H9 (cell line): ENCODE measurements around the gene UFSP1. TPM values are rescaled to one million over a fixed set of nuclear protein-coding genes. Genes with fewer than 3 reads are reported as not detected.
A peak's percentile ranks its signal among the peaks of the same experiment; 100 is the strongest.

Experiments used
- DNase-seq: peaks from one replicate; pipeline ENCODE4 v3.0.0-alpha.2; 2017
- H2AFZ ChIP-seq: one replicate; pipeline ENCODE4 v1.6.1; 2013; ENCODE audit warnings: mild to moderate bottlenecking, low read length, control low read depth, moderate library complexity
- H2AK5ac ChIP-seq: 2 replicates; pipeline ENCODE4 v1.6.1; 2013; ENCODE audit warnings: low read length, control low read depth, mixed read lengths; ENCODE audit not compliant: insufficient read length
- H2BK120ac ChIP-seq: one replicate; pipeline ENCODE4 v1.6.1; 2013; ENCODE audit warnings: low read depth, mild to moderate bottlenecking, low read length, control low read depth, inconsistent platforms; ENCODE audit not compliant: poor library complexity, severe bottlenecking
- H2BK12ac ChIP-seq: 2 replicates; pipeline ENCODE4 v1.6.1; 2013; ENCODE audit warnings: low read length, control low read depth, mixed read lengths, low read depth; ENCODE audit not compliant: insufficient read length
- H2BK15ac ChIP-seq: 2 replicates; pipeline ENCODE4 v1.6.1; 2013; ENCODE audit warnings: low read depth, low read length, control low read depth
- H2BK20ac ChIP-seq: one replicate; pipeline ENCODE4 v1.6.1; 2013; ENCODE audit warnings: low read depth, mild to moderate bottlenecking, low read length, control low read depth, inconsistent platforms; ENCODE audit not compliant: poor library complexity, severe bottlenecking
- H2BK5ac ChIP-seq: 2 replicates; pipeline ENCODE4 v1.6.1; 2013; ENCODE audit warnings: low read length, control low read depth, mixed read lengths; ENCODE audit not compliant: insufficient read length
- H3K14ac ChIP-seq: 2 replicates; pipeline ENCODE4 v1.6.1; 2013; ENCODE audit warnings: low read length, control low read depth; ENCODE audit not compliant: insufficient read depth
- H3K18ac ChIP-seq: 2 replicates; pipeline ENCODE4 v1.6.1; 2013; ENCODE audit warnings: low read depth, mild to moderate bottlenecking, mixed read lengths, low read length, control low read depth; ENCODE audit not compliant: insufficient read length
- H3K23ac ChIP-seq: 2 replicates; pipeline ENCODE4 v1.6.1; 2013; ENCODE audit warnings: low read length, control low read depth, mixed read lengths, low read depth; ENCODE audit not compliant: insufficient read length
- H3K23me2 ChIP-seq: 2 replicates; pipeline ENCODE4 v1.6.1; 2013; ENCODE audit warnings: low read depth, mild to moderate bottlenecking, mixed read lengths, low read length, control low read depth; ENCODE audit not compliant: insufficient read length, poor library complexity, severe bottlenecking
- H3K27ac ChIP-seq: 2 replicates; pipeline ENCODE4 v1.5.1; 2013; ENCODE audit warnings: low read length, control low read depth, mixed read lengths, low read depth; ENCODE audit not compliant: insufficient read length
- H3K27me3 ChIP-seq: 2 replicates; pipeline ENCODE4 v1.6.1; 2013; ENCODE audit warnings: low read length, control low read depth, inconsistent platforms; ENCODE audit not compliant: insufficient read depth
- H3K4ac ChIP-seq: 2 replicates; pipeline ENCODE4 v1.6.1; 2013; ENCODE audit warnings: low read depth, mild to moderate bottlenecking, control low read depth, inconsistent platforms, low read length, moderate library complexity
- H3K4me1 ChIP-seq: 2 replicates; pipeline ENCODE4 v1.6.1; 2013; ENCODE audit warnings: low read length, control low read depth, inconsistent platforms; ENCODE audit not compliant: insufficient read depth
- H3K4me2 ChIP-seq: 2 replicates; pipeline ENCODE4 v1.6.1; 2013; ENCODE audit warnings: low read length, control low read depth, mixed read lengths; ENCODE audit not compliant: insufficient read length, insufficient read depth
- H3K56ac ChIP-seq: 2 replicates; pipeline ENCODE4 v1.6.1; 2013; ENCODE audit warnings: low read depth, mild to moderate bottlenecking, mixed read lengths, low read length, control low read depth; ENCODE audit not compliant: insufficient read length
- H3K79me1 ChIP-seq: 2 replicates; pipeline ENCODE4 v1.6.1; 2013; ENCODE audit warnings: low read depth, mild to moderate bottlenecking, moderate library complexity, low read length, control low read depth, inconsistent platforms; ENCODE audit not compliant: insufficient read depth, poor library complexity, severe bottlenecking
- H3K79me2 ChIP-seq: 2 replicates; pipeline ENCODE4 v1.6.1; 2013; ENCODE audit warnings: low read length, control low read depth, inconsistent platforms; ENCODE audit not compliant: insufficient read depth
- H3K9ac ChIP-seq: 2 replicates; pipeline ENCODE4 v1.6.1; 2013; ENCODE audit warnings: low read length, control low read depth, mixed read lengths; ENCODE audit not compliant: insufficient read length; ENCODE audit errors: extremely low read depth
- H3K9me3 ChIP-seq: one replicate; pipeline ENCODE4 v1.6.1; 2013; ENCODE audit warnings: low read depth, low read length, inconsistent platforms; ENCODE audit not compliant: control insufficient read depth
- H3T11ph ChIP-seq: one replicate; pipeline ENCODE4 v1.6.1; 2013; ENCODE audit warnings: mild to moderate bottlenecking, low read length, control low read depth, inconsistent platforms
- H4K20me1 ChIP-seq: one replicate; pipeline ENCODE4 v1.6.1; 2013; ENCODE audit not compliant: control insufficient read depth, insufficient read length, insufficient read depth
- H4K5ac ChIP-seq: 2 replicates; pipeline ENCODE4 v1.6.1; 2013; ENCODE audit warnings: low read depth, mild to moderate bottlenecking, mixed read lengths, low read length, control low read depth; ENCODE audit not compliant: insufficient read length
- H4K8ac ChIP-seq: replicated peaks from 2 replicates; pipeline ENCODE4 v1.6.1; 2013; ENCODE audit warnings: low read length, control low read depth, mixed read lengths, low read depth; ENCODE audit not compliant: insufficient read length
- H4K91ac ChIP-seq: 2 replicates; pipeline ENCODE4 v1.6.1; 2013; ENCODE audit warnings: low read depth, mild to moderate bottlenecking, moderate library complexity, mixed read lengths, low read length, control low read depth; ENCODE audit not compliant: insufficient read length
- H3K27ac Mint-ChIP-seq, 3 experiments: 2 replicates in 2 of 3; 3 replicates in 1 of 3; pipeline ENCODE4 v1.8.0; 2020 to 2021; ENCODE audit warnings: mixed read lengths in 3 of 3, mild to moderate bottlenecking in 1 of 3, moderate library complexity in 1 of 3
- H3K27me3 Mint-ChIP-seq: 2 replicates; pipeline ENCODE4 v1.8.0; 2021; ENCODE audit warnings: low read depth, mild to moderate bottlenecking, moderate library complexity, mixed read lengths
- H3K36me3 Mint-ChIP-seq, 3 experiments: 2 replicates in 2 of 3; 3 replicates in 1 of 3; pipeline ENCODE4 v1.8.0; 2020 to 2021; ENCODE audit warnings: low read depth in 3 of 3, mixed read lengths in 3 of 3; ENCODE audit not compliant: insufficient read depth in 1 of 3
- H3K4me1 Mint-ChIP-seq, 2 experiments: 2 replicates each; pipeline ENCODE4 v1.8.0; 2020; ENCODE audit warnings: mixed read lengths in 2 of 2
- H3K4me3 Mint-ChIP-seq, 2 experiments: 2 replicates in 1 of 2; 3 replicates in 1 of 2; pipeline ENCODE4 v1.8.0; 2020 to 2021; ENCODE audit warnings: mild to moderate bottlenecking in 2 of 2, mixed read lengths in 2 of 2, moderate library complexity in 1 of 2
- H3K9me3 Mint-ChIP-seq, 2 experiments: 2 replicates in 1 of 2; 3 replicates in 1 of 2; pipeline ENCODE4 v1.8.0; 2020; ENCODE audit warnings: mild to moderate bottlenecking in 2 of 2, mixed read lengths in 2 of 2, moderate library complexity in 1 of 2
- CTCF ChIP-seq: fragments of 200-600 bp; sonication (generic); conservative IDR thresholded peaks from 3 replicates; pipeline ENCODE4 v1.8.0; 2021; ENCODE audit warnings: antibody characterized with exemption, mild to moderate bottlenecking
- WGBS: extraction: QIAGEN DNeasy Blood & Tissue Kit; methylation state at CpG from one replicate; pipeline ENCODE4 v1.1.7; 2013; ENCODE audit warnings: missing lambda C conversion rate, low lambda C conversion rate, mixed read lengths; ENCODE audit not compliant: insufficient read length; ENCODE audit errors: extremely low coverage; 5-methylcytosine and 5-hydroxymethylcytosine counted together
- total RNA-seq: library from RNA; stranded (reverse); gene quantifications from 2 replicates; pipeline ENCODE4 v1.2.1, GENCODE V29; 2021

UFSP1 gene
- total RNA-seq, 1 experiment from 2014 or later: 4.3 TPM

DNA sequence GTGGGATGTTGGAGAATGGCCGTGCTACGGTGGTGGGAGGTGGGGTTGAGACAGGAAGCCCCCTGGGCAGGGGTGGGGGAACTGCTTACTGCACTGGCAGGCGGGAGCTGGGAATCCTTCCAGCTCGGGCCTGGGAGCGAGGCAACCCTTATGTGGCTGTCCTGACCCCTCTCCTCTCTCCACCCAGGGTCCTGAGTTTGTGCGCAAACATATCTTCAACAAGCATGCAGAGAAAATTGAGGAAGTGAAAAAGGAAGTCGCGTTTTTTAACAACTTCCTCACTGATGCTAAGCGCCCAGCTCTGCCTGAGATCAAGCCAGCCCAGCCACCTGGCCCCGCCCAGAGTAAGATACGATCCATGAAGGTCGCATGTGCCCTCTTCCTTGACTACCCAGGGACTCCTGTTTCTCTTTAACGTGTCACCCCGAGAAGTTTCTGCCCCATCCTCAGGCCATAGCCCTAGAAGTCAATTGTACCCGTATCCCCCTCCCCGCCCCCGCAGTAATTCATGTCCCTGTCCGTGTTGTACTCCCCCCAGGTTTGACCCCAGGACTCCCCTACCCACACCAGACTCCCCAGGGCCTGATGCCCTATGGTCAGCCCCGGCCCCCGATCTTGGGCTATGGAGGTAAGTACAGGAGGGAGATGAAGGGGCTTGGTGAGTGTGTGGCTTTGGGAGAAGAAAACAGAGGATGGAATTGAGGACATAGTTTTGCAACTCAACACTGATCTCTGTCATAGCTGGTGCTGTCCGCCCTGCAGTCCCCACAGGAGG lies 1.8 kb downstream of the UFSP1 start:
- peaks cover 6% of the 10 kb centered on the region; the same call in 1 of the 2 replicates for H3K79me2 ChIP-seq
- H3K4me2 ChIP-seq: peak overlapping the region; percentile 54
- no peak for DNase-seq
- no peak overlapping the region for H2BK5ac ChIP-seq
- no peak overlapping the region for H3K4ac ChIP-seq
- H3K4me1 Mint-ChIP-seq: peaks cover 37 to 51% of the 10 kb centered on the region in 2 experiments
- no peaks in the 10 kb centered on the region for H3K79me1 ChIP-seq
- H3K9ac ChIP-seq: no peak overlapping the region
- no peak overlapping the region for H4K5ac ChIP-seq
- peak overlapping the region; percentile 73 to 83 for H3K4me3 Mint-ChIP-seq
- H3K23ac ChIP-seq: no peak overlapping the region
- no peak overlapping the region for H3K56ac ChIP-seq
- H2BK12ac ChIP-seq: no peak overlapping the region
- H4K91ac ChIP-seq: no peak overlapping the region
- no peak overlapping the region for H3K18ac ChIP-seq
- H3K14ac ChIP-seq: no peak overlapping the region
- H2BK20ac ChIP-seq: no peak overlapping the region
- TF ChIP-seq CTCF: no peak
- H3K9me3 Mint-ChIP-seq: no peaks in the 10 kb centered on the region
- WGBS: no CpG with 5 or more reads among the region's 21 CpGs
- H3K27ac ChIP-seq: no peak overlapping the region
- H3K4me1 ChIP-seq: peaks cover 2% of the 10 kb centered on the region; the same call in 1 of the 2 replicates
- peaks cover 53 to 62% (median 60%) of the 10 kb centered on the region in 3 experiments for H3K36me3 Mint-ChIP-seq
- H3K23me2 ChIP-seq: peaks cover 24% of the 10 kb centered on the region
- H4K20me1 ChIP-seq: no peaks in the 10 kb centered on the region
- H2BK15ac ChIP-seq: no peak overlapping the region
- no peak overlapping the region for H4K8ac ChIP-seq
- H3K27me3 ChIP-seq: no peaks in the 10 kb centered on the region
- no peak overlapping the region for H3T11ph ChIP-seq
- H2AK5ac ChIP-seq: no peak overlapping the region
- H3K27ac Mint-ChIP-seq: peak overlapping the region in 2 of 3 experiments; percentile 88 to 92; a peak in 4 of 7 replicates
- H2BK120ac ChIP-seq: no peak overlapping the region
- no peaks in the 10 kb centered on the region; the same call in 1 of the 2 replicates for H3K27me3 Mint-ChIP-seq
- no peaks in the 10 kb centered on the region for H3K9me3 ChIP-seq
- H2AFZ ChIP-seq: no peak overlapping the region
